ENCODE results near the gene DNAJB5.

DNA sequence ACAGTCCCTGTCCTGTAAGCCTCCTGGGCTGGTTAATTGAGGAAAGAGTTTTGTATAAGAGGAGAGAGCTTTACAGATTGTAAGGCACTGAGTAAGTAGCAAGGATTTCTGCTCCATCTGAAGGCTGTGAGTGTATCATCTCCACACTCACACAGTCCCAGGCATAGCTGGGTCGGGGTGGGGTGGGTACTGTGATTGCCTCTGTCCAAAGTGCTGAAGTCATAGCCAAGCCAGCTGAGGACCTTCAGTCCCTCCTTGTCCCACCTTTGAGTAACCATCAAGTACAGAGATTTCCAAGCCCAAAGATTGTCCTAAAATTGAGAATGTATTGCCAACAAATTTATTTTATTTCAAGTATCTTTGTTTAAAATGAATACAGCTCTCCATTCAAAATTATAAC is 5.5 kb upstream of the DNAJB5 start:
- TF ChIP-seq, protein P1, sequence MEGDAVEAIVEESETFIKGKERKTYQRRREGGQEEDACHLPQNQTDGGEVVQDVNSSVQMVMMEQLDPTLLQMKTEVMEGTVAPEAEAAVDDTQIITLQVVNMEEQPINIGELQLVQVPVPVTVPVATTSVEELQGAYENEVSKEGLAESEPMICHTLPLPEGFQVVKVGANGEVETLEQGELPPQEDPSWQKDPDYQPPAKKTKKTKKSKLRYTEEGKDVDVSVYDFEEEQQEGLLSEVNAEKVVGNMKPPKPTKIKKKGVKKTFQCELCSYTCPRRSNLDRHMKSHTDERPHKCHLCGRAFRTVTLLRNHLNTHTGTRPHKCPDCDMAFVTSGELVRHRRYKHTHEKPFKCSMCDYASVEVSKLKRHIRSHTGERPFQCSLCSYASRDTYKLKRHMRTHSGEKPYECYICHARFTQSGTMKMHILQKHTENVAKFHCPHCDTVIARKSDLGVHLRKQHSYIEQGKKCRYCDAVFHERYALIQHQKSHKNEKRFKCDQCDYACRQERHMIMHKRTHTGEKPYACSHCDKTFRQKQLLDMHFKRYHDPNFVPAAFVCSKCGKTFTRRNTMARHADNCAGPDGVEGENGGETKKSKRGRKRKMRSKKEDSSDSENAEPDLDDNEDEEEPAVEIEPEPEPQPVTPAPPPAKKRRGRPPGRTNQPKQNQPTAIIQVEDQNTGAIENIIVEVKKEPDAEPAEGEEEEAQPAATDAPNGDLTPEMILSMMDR (conservative IDR thresholded peaks at IDR 0.05 in 1 of 2, IDR thresholded peaks at IDR 0.05 in 1 of 2; ENCODE audit: low read depth in 1 of 2, low read length in 2 of 2) = no peak
- no peak for TF ChIP-seq EZH2 (IDR thresholded peaks at IDR 0.05; ENCODE audit: low read length, missing control alignments)

All from fibroblast of lung (primary cell).